ENCODE data around the gene NPAS2.

NPAS2 gene

DNA sequence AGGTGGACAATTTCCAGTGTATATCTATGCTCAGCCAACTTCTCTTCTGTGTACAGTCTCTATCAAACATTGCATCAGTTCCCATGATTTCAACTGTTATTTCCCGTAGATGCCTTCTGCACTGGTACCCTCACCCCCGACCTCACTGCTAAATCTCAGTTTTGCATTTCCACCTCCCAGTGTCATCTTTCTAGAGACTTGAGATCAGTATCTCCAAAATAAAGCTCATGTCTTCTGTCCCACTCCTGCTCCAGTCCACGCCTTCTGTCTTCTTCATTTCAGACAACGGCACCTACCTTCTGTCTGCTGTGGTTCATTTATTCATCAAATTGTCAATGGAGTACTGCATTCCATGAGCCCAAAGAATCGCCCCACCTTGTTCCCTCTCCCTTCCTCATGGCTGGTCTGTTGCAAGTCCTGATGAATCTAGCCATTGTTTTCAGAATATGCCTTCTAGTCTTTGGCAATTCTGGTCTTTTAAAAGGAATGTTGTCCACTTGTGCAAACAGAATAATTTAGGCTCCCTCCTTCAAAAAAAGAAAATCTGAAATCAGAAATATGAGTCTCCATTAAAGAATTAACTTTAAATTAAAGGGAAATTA is 23.3 kb upstream of the NPAS2 start:
- no peak for DNase-seq (ENCODE audit: low read depth in 2 of 2)

DNA sequence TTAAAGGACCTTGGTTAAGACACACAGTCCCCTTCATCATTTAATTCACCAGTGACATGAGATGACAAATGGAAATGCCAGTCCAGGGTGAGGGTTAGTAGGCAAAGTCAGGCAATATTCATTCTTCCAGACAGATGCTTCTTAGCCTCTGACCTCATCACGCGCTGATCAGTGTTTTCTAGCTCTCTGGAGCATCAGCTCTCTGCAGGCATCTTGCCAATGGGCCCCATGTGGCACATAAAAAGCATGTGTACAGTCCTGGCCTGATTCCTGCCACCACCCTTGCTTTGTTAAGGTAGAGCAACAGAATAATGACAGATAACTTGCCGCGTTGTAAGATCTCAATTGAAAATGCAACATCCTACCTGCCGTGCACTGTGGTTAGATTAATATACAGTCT is 20.3 kb upstream of the NPAS2 start:
- no peak for DNase-seq (ENCODE audit: low read depth in 2 of 2)

DNA sequence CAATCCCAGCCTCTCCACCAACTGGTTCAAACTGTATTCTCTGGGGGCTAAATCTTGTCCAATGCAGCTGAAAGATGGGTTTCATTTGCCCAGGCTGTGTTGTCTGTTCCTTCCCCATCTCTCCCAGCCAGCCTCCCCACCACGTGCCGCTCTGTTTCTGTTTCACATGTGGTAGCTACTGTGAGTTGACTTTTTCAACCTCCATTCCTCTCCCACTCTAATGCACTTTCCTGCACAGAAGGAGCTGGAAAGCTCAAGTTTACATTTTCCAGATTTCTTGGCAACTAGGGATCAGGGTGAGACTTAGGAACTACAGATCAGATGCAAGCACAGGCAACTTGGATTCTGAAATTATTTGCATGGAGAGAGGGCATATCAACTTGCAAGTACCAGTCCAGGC is 19.0 kb upstream of the NPAS2 start:
- DNase-seq (ENCODE audit: low read depth in 2 of 2), result no peak

DNA sequence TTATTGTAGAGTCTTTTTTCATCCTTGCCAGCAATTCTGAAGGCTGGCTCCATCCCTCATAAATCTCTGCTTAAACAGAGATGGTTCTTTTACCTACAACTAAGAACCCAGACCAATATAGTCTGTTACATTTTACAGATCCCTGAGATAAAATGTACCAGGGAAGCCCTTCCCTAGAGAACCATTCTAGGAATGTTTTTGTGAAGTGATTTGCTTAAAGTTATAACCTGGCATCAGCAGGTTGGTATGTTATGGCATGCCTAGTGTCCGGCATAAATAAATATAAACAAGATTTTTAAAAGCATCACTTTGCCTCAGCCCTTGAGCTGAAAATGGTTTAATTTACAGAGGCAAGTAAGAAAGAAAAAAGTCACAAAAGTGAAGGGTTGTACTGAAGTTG is 18.5 kb upstream of the NPAS2 start:
- no peak for DNase-seq (ENCODE audit: low read depth in 2 of 2)

DNA sequence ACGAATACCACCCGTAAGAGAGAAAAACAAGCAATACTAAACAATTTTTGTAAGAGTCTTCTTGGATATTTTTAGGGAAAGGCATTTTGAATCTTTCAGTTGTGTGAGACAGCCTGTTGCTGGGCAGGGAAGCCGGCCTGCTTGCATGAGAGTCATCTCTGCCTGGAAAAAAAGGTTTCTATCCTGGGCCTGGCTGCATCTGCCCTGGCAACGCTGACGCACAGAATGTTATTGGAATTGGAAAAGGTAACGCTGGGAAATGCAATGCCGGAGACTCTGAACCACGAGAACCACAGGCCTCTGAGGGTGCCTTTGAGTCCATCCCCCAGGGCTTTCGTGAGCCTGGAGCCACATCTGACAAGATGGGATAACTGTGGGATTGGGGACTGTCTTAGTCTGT is 17.9 kb upstream of the NPAS2 start:
- no peak for DNase-seq (ENCODE audit: low read depth in 2 of 2)

DNA sequence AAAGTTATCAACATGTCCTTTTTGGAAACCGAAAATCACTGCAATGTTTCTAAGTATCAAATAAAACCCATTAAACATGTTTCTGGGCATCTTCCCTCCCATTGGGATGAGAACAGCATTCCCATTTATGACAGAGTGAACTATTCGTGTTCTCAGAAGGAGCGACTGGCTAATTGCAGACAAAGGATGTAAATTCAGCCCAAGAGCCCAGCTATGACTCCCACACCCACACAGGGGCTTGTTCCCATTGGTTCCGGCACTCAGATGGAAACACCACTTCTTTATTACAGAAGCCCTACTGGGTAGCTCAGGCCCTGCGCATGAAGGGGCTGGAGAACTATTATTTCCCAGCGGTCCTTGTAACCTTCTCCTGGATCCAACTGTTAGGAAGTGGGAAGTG is 16.6 kb upstream of the NPAS2 start:
- DNase-seq (ENCODE audit: low read depth in 2 of 2), result no peak

DNA sequence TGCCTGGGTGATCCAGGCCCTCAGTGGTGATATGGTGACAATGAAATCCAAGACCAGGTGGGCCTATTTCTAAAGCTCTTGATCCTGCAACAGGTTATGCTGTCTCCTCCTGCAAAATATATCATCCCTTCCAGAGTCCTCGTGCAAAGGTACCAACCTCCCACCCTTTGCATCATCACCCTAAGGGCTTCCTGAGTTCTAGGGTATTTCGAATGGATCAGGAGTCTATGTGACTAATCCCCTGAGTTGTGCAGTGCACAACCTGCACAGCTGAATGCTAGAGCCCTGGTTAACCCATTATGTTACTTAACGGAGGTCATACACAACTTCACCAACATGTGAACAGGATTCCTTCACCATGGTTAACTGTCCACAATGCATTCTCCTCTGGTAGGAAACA is 13.4 kb upstream of the NPAS2 start:
- DNase-seq (ENCODE audit: low read depth in 2 of 2), result no peak

DNA sequence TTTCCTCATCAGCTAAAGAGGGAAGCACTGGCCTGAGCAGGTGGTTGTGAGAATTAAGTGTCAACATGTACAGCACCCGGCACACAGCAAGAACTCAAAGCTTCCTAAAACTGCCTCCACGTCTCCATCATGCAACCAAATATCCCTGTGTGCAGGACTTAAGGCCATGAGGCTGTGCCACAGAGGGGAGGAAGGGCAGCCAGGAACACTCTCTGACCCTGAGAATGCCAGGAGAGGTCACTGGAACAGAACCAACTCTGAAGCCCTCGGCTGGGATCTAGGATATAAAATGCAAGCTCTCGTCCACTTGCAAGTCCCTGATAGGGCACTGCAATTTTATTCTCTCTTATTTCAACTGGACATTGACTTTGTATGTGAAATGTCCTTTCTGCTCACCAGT is 12.2 kb upstream of the NPAS2 start:
- no peak for DNase-seq (ENCODE audit: low read depth in 2 of 2)

DNA sequence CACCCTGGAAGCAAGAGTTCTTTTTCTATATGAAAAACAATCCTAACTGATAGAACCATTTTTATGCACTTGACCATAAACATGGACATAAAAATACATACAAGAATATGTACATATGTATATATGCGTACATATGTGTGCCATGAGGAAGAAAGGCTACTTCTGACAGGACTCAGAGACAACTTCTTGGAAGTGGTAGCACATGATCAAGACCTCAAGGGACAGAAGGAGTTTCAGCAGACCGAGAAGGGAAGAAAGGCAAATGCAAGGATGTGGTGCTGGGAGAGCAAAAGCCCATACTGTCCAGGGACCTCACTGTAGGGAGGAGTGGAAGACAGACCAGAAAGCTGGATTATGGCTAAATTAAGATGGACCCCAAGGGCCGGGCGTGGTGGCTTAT is 11.4 kb upstream of the NPAS2 start:
- DNase-seq (ENCODE audit: low read depth in 2 of 2), result no peak

DNA sequence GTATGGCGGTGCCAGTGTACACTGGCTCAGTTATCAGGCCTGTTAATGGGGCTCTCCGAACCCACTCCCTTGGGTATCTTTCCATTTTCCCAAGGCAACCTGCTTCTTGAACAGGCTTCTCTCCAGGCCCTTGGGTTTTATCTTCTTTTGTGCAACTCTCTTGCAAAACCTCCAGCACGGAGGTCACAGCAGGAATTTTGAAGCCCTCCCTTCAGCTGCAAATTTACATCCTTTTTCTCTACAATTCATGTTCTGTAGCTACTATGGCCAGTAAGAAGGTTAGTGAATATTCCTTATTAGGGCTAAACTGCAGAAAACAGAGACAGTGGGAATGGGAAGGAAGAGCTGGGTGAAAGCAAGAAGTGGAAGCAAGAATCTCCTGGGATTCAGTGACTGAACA is 10.4 kb upstream of the NPAS2 start:
- DNase-seq (ENCODE audit: low read depth in 2 of 2), result no peak

DNA sequence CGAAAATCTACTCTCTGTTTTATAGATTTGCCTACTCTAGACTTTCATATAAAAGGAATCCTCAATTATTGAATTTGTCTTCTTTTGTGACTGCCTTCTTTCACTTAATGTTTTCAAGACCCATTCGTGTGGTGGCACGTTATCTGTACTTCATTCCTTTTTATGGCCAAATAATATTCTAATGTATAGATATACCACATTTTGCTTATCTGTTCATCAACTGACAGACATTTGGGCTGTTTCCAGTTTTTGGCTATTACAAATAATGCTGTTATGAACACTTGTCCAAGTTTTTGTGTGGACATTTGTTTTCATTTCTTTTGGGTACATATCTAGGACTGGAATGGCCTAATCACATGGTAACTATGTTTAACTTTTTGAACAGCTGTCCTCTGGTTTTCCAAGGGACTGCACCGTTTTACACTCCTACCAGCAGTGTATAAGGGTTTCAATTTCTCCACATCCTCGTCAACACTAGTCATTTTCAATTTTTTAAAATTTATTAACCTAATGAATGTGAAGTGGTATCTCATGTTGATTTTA is 9.3 kb upstream of the NPAS2 start:
- DNase-seq (ENCODE audit: low read depth in 2 of 2), result no peak

DNA sequence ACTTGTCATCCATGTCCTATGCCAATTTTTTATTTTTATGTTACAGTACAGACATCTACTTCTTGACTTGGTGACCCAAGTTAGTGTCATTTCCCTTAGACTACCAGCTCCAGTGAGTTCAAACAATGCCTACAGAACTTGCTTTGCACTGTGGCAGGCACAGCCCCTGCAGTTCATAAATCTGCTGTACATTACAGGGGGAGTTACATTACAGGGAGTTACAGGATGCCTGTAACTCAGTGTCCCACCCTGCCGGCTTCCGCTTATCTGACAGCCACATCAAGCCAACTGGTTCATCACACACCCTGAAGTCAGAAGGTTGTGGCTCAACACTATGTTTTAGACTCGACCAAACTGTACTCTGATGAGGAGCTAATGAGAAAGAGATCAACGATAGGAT is 7.8 kb upstream of the NPAS2 start:
- DNase-seq (ENCODE audit: low read depth in 2 of 2), result no peak

DNA sequence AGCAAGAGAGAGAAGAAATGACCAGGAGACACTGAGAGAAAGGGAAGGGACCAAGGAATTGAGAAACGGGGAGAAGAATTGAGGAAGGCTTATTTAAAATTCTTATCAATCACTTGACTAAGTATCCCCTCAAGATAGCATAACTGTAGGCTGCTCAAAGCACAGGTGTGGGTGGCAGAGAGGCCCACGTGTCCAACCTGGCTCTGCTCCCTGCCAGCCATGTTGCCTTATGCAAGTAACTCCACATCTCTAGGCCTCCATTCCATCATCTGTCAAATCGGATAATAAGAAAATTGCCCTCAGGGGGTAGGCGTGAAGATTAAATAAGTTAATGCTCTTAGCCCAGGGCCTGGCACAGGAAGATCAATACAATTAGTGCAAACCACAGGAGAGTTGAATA is 7.4 kb upstream of the NPAS2 start:
- no peak for DNase-seq (ENCODE audit: low read depth in 2 of 2)

DNA sequence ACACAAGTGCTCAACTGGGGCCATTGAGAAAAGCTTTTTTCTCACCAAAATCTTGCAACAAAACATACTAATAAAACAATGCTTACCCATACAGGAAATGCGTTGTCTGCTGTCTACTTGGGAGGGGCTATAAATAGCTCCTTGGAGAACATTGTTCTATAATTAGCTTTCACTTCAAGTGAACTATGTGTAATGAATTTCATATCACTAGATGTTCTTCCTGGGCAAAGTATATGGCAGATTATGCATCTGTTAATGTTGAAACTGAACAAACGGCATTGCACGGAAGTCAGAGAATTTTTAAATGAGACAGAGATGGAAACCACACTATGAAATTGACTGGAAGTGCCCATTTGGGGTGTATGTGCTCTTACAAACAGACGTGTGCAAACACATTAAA is 6.4 kb upstream of the NPAS2 start:
- DNase-seq (ENCODE audit: low read depth in 2 of 2), result no peak

DNA sequence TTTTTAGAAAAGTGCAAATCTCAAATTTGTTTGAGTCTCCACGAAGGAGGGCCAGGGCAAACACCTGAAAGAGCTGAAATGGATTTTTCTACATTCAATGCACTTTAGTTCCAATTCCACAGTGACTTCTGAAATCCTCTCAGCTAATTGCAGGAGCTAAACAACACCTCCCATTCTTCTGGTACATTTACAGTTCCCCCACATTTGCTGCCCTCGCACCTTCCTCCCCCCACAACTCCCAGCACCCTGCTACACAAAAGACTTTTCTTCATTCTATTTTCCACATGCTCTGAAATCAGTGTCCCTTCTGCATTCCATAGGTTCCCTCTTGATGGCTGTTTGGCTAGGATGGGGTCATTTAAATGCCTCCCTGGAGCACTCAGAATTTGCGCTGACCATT is 5.9 kb upstream of the NPAS2 start:
- no peak for DNase-seq (ENCODE audit: low read depth in 2 of 2)

DNA sequence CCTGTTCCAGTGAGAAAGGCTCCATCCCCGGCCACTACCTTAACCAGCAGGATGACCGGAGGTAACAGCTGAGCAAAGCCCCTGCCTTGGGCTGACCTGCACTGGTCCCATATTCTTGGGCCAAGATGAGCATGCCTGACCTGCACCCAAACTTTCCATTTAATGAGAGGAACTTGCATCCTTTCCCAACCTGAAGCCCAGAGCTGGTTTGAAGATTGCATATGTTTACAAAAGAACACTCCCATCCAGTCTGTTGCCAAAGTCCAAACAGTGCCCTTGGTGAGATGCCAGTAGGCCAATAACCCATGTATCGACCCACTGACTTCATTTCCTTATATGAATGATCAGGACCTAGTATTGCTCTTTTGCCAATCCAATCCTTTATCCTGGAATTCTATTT is 5.5 kb upstream of the NPAS2 start:
- no peak for DNase-seq (ENCODE audit: low read depth in 2 of 2)

DNA sequence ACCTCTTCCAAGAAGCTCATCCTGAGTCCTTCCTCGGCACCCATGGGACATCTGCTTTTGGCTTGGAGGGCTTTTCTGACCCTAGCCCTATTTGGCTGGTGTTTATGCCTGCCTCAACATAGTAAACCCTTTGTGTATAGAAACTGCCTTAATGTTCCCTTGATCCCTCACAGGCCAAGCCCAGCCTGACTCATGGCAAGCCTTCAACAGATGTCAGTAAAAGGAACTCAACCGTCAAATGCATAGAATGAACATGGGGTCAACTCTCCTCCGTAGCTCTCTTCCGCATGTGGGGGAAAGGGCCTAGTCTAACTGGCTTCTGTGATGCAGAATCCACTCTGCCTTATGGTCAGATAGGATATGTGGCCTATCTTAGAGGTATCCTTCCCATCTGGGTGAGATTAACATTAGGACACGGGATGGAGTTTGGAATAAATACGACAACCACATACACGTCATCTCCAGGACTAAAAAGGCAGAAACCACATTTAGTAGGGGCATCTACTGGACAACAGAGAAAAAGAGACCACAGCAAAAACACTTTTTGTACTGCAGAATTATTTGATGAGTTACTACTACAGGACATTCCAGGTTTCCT is 2.5 kb upstream of the NPAS2 start:
- no peak for DNase-seq (ENCODE audit: low read depth in 2 of 2)

DNA sequence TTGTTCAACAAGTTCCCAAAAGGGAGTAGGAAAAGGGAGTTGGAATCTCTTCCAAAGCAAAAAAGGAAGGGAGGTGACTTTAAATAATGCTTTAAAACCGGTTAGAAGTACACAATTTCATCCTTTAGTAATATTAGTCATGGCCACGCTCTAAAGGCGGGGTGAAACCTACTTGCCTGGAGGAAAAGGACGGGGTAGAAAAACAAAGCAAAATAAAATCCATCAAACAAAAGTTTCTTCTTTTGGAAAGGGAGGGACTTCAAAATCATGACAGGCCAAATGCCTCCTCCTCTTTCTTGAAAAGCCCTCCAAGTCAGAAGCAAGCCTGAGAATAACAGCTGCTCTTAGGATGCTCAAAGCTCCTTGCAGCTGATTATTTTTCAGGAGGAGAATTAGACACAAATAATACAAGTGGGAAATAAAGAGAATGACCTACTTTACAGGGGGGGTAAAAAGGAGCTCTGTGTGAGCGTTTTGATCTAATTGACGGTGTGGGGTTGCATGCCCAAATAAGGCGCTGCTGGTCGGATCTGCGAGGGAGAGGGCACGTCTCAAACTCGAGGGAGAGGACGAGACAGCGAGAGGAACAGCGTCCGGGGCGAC is 1.8 kb upstream of the NPAS2 start:
- DNase-seq (ENCODE audit: low read depth in 2 of 2), result no peak

DNA sequence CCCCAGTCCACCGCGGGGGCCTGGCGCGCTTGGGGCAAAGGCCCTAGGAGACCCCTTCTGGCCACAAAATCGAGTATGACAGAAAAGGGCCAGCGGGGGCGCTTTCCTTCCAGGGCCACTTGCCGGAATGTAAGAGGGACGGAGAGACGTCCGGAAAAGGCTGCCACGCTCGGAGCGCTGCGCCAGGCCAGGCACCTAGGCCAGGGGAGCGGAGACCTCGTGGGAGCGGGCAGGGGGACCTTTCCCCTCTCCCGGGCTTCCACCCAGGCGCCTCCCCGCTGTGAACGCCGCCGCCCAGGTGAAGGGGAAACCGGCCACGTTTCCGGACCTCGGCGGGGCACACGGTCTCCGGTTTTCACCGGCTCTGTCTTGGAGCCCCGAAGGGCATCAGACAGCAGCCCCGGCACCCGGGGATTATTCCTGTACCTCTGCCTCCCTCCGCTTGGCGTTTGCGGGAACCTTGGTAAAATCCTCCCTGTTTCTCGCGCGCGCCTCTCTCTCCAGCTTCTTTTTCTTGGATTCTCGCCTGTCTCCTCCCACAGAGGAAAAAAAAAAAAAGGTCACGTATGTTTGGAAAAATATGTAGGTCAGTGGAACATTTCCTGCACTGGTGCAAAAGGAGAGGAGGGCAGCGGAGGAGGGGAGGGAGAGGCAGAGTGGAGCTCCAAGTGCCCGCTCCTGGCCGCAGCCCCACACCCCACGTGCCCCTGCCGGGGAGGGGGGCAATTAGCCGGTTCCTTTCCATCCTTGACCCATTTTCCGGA is 1.2 kb upstream of the NPAS2 start:
- no peak for DNase-seq (ENCODE audit: low read depth in 2 of 2)

DNA sequence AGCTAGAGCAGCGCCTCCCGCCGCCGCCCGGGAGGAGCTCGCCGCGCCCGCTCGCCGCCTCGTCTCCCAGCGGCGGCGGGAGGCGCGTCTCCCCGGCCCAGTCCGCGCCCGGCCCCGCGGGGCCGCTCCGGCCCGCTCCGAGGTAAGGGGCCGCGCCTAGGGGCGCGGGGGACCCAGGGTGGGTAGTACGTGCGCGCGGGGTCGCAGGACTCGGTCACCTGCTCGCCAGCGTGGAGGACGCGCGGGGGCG is 259 bp downstream of the NPAS2 start:
- DNase-seq (ENCODE audit: low read depth in 2 of 2), result no peak

DNA sequence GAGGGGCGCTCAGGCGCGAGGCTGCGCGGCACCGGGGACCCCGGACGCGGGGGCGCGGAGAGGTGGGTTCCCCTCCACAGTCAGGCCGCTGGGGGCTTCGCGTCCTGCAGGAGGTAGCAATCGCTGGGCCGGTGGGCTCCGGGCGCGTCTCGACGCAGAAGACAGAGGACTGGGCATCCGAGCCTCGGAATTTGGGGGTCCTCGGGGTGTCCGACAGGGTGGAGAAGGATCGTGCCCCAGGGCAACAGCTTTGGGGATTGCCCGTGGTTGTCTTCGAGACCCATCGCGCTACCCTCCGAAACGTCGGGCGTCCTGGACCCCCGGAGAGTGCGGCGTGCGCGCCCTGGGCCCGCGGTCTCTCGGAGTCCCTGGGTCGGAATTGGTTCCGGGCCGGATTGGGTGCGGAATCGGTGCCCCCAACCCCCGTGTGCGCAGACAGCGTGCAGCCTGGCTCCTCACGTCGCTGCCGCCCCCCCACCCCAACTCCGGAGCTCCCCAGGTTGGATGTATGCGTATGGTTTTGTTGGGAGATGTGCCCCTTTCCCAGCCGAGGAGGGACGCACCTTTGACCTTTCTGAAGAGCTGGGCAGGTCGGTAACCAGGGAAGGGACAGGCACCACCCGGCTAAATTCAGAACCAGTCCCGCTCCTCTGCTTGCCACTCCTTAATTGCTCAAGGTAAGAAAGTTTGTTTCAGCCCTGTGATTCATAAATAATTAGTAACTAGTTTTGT is 750 bp downstream of the NPAS2 start:
- DNase-seq (ENCODE audit: low read depth in 2 of 2), result no peak

DNA sequence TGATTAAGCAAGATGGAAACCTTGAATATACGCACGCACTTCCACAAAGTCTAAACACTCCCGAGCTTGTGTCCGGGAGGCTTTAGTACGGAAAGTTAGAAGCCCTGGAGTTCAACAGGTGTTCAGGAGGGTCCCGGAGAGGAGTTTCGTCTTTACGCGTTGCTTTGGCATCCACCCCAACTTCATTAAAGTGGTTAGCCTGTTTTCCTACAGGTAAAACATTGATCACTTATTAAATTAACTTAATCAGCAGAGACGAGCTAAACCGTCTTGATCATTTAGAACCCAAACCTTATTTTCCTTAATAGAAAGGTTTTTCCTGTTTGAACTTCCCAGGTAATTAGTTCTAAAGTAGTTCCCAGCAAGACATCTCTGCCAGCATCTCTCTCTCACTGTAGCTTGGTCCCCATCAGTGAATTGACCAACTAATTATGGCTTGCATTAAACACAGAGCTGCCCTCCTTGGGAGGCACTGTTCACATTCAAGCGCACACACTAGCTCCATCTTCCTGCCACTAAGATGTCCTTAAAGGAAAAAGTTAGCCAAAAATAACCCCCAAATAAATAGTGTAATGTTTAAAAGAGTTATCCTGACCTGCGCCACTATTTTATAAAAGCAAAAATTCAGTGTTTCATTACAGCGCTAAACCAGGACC is 1.4 kb downstream of the NPAS2 start:
- DNase-seq (ENCODE audit: low read depth in 2 of 2), result no peak

Measured in stimulated activated CD4-positive, alpha-beta T cell treated with anti-CD3 and anti-CD28 coated beads, Interleukin-15, amount 100 ng/mL, for 48 hours (primary cell).